K562 (cell line): ENCODE data around the gene CASP9. TPM values are rescaled to one million over a fixed set of nuclear protein-coding genes. Genes with fewer than 3 reads are reported as not detected.

Experiments used
- ATAC-seq: fragments of 200-7000 bp; cut with Tn5 transposase; 3 replicates; pipeline ENCODE4 v1.9.1; 2020; ENCODE audit warnings: moderate library complexity
- BruUV-seq: library from RNA; stranded (reverse); fragments of 400-500 nt; replicated peaks from 2 replicates; lab custom pipeline; 2021; lab: Mats Ljungman, UMichigan
- CTCF ChIA-PET: fragments of 300-600 bp; formaldehyde crosslinking; extraction: SDS; loops from one replicate; lab custom pipeline; 2021; ENCODE audit warnings: low intra/inter-chr PET ratio; lab: Yijun Ruan, JAX
- POLR2A ChIA-PET: fragments of 300-600, 350-650 bp; sonication (Branson Sonifier 250); formaldehyde crosslinking; extraction: SDS; loops from one replicate; lab custom pipeline; 2021; ENCODE audit warnings: antibody characterized with exemption, inconsistent platforms; lab: Yijun Ruan, JAX
- DNase-seq, 4 experiments: peaks; one replicate each; pipeline versions ENCODE4 v3.0.0 to v3.0.0-alpha.2; 2011 to 2018; ENCODE audit warnings: low spot score in 3 of 4, mixed read lengths in 3 of 4; ENCODE audit errors: extremely low read depth in 1 of 4
- FAIRE-seq: peaks from 2 replicates; lab custom pipeline; 2011; peaks lifted over from hg19 to GRCh38; lab: Jason Lieb, UNC
- H2AFZ ChIP-seq: 2 replicates; pipeline ENCODE4 v1.6.0; 2011; ENCODE audit warnings: low read depth, low read length, control low read depth, inconsistent platforms
- H3K27ac ChIP-seq: fragments of 200-600 bp; 3 replicates; pipeline ENCODE4 v1.8.0; 2011; ENCODE audit warnings: low read depth, mild to moderate bottlenecking, control low read depth, inconsistent platforms, low read length, moderate library complexity, mixed read lengths; ENCODE audit errors: extremely low read depth
- H3K27me3 ChIP-seq, 2 experiments: fragments of 300-600 bp in 1 of 2; 2 replicates in 1 of 2; 3 replicates in 1 of 2; pipeline versions ENCODE4 v1.6.0 to v1.8.0; 2011; ENCODE audit warnings: inconsistent platforms in 2 of 2, low read length in 2 of 2, mild to moderate bottlenecking in 1 of 2, mixed read lengths in 1 of 2, moderate library complexity in 1 of 2; ENCODE audit not compliant: control insufficient read depth in 2 of 2, insufficient read depth in 2 of 2
- H3K36me3 ChIP-seq: fragments of 300-600 bp; 3 replicates; pipeline ENCODE4 v1.8.0; 2011; ENCODE audit warnings: mild to moderate bottlenecking, low read length, inconsistent platforms; ENCODE audit not compliant: control insufficient read depth, insufficient read depth
- H3K4me1 ChIP-seq, 2 experiments: fragments of 200-600 bp in 1 of 2; replicated peaks in 1 of 2; 2 replicates in 1 of 2; 3 replicates in 1 of 2; pipeline versions ENCODE4 v1.5.1 to v1.8.0; 2011; ENCODE audit warnings: inconsistent platforms in 2 of 2, low read length in 2 of 2, mild to moderate bottlenecking in 1 of 2, mixed read lengths in 1 of 2, moderate library complexity in 1 of 2; ENCODE audit not compliant: control insufficient read depth in 2 of 2, insufficient read depth in 2 of 2
- H3K4me2 ChIP-seq: 2 replicates; pipeline ENCODE4 v1.6.1; 2011; ENCODE audit warnings: low read length, control low read depth, inconsistent platforms, mixed read lengths; ENCODE audit not compliant: insufficient read depth
- H3K4me3 ChIP-seq: fragments of 200-600 bp; sonication (generic), shearing (Covaris generic); 2 replicates; pipeline ENCODE4 v1.5.1; 2016; ENCODE audit warnings: control low read depth, inconsistent platforms
- H3K79me2 ChIP-seq: fragments of 200-600 bp; 3 replicates; pipeline ENCODE4 v1.8.0; 2011; ENCODE audit warnings: low read length, inconsistent platforms; ENCODE audit not compliant: control insufficient read depth, insufficient read depth
- H3K9ac ChIP-seq, 2 experiments: 2 replicates each; pipeline versions ENCODE4 v1.6.0 to v1.6.1; 2011; ENCODE audit warnings: low read depth in 2 of 2, low read length in 2 of 2, control low read depth in 1 of 2, inconsistent platforms in 1 of 2, mild to moderate bottlenecking in 1 of 2, mixed read lengths in 1 of 2; ENCODE audit not compliant: insufficient read depth in 1 of 2
- H3K9me1 ChIP-seq: one replicate; pipeline ENCODE4 v1.6.0; 2011; ENCODE audit warnings: inconsistent platforms, mild to moderate bottlenecking, low read length, moderate library complexity; ENCODE audit not compliant: control insufficient read depth, insufficient read depth
- H3K9me3 ChIP-seq: replicated peaks from 2 replicates; pipeline ENCODE4 v1.5.1; 2011; ENCODE audit warnings: low read depth, low read length, inconsistent platforms; ENCODE audit not compliant: control insufficient read depth, insufficient read depth
- H4K20me1 ChIP-seq: replicated peaks from 2 replicates; pipeline ENCODE4 v1.6.1; 2011; ENCODE audit warnings: low read length, inconsistent platforms, mixed read lengths; ENCODE audit not compliant: control insufficient read depth, insufficient read depth
- ADNP ChIP-seq: fragments of 200-800 bp; sonication (Bioruptor generic); IDR thresholded peaks from 2 replicates; pipeline ENCODE4 v1.6.1; 2016; ENCODE audit warnings: missing genetic modification characterization, missing compliant biosample characterization
- ARID1B ChIP-seq: fragments of 450-650 bp; IDR thresholded peaks from 2 replicates; pipeline ENCODE4 v1.6.1; 2016; ENCODE audit warnings: antibody characterized with exemption, mild to moderate bottlenecking, inconsistent platforms
- CBFA2T3 ChIP-seq: fragments of 450-650 bp; IDR thresholded peaks from 2 replicates; pipeline ENCODE4 v1.6.1; 2017
- EP300 ChIP-seq: IDR thresholded peaks from 2 replicates; pipeline ENCODE4 v1.6.1; 2012; ENCODE audit warnings: low read length, improper control_type of control experiment
- KHSRP ChIP-seq: fragments of 450-650 bp; IDR thresholded peaks from 2 replicates; pipeline ENCODE4 v1.6.1; 2017
- MTA2 ChIP-seq: fragments of 450-650 bp; IDR thresholded peaks from 2 replicates; pipeline ENCODE4 v1.6.1; 2016; ENCODE audit warnings: low read depth
- NFE2L1 ChIP-seq: fragments of 450-650 bp; IDR thresholded peaks from 2 replicates; pipeline ENCODE4 v1.6.1; 2016; ENCODE audit warnings: missing genetic modification characterization, low read depth, mild to moderate bottlenecking, missing compliant biosample characterization, moderate library complexity, borderline replicate concordance
- RCOR1 ChIP-seq, 2 experiments: IDR thresholded peaks; 2 replicates each; pipeline ENCODE4 v1.6.1; 2012; ENCODE audit warnings: low read depth in 2 of 2, low read length in 2 of 2, borderline replicate concordance in 1 of 2, improper control_type of control experiment in 1 of 2
- SMARCE1 ChIP-seq: fragments of 450-650 bp; IDR thresholded peaks from 2 replicates; pipeline ENCODE4 v1.7.1; 2016; ENCODE audit warnings: mild to moderate bottlenecking
- TAL1 ChIP-seq: fragments of 450-650 bp; IDR thresholded peaks from 2 replicates; pipeline ENCODE4 v1.6.1; 2016; ENCODE audit warnings: mild to moderate bottlenecking
- TCF3 ChIP-seq: sonication (generic); formaldehyde crosslinking; IDR thresholded peaks from 2 replicates; pipeline ENCODE4 v1.4.0; 2020; ENCODE audit warnings: mild to moderate bottlenecking, missing genetic modification reagents
- TEAD4 ChIP-seq, 2 experiments: sonication (generic) in 1 of 2; formaldehyde crosslinking in 1 of 2; IDR thresholded peaks; 2 replicates each; pipeline versions ENCODE4 v1.6.1 to v1.8.0; 2012 to 2022; ENCODE audit warnings: borderline replicate concordance in 1 of 2, inconsistent platforms in 1 of 2, low read length in 1 of 2, mild to moderate bottlenecking in 1 of 2, missing genetic modification reagents in 1 of 2
- ZNF41 ChIP-seq: fragments of 250-450 bp; sonication (Bioruptor Pico); conservative IDR thresholded peaks from 2 replicates; pipeline ENCODE4 v1.4.0; 2020; ENCODE audit warnings: mild to moderate bottlenecking
- ZNF695 ChIP-seq: fragments of 450-650 bp; formaldehyde crosslinking; IDR thresholded peaks from 2 replicates; pipeline ENCODE4 v1.4.0; 2020; ENCODE audit warnings: mild to moderate bottlenecking, moderate library complexity
- WGBS: fragments of 100-300 bp; shearing (Covaris generic); methylation state at CpG from one replicate; pipeline ENCODE4 v1.1.6; 2016; ENCODE audit warnings: low coverage, mixed read lengths; ENCODE audit not compliant: insufficient coverage; ENCODE audit errors: missing lambda C conversion rate; 5-methylcytosine and 5-hydroxymethylcytosine counted together
- in situ Hi-C: fragments of 300-500 bp; cut with MboI; formaldehyde crosslinking; loops from 4 replicates; pipeline ENCODE4 v1.15.0; 2018; ENCODE audit warnings: inconsistent platforms, mixed read lengths
- intact Hi-C: fragments of 100-400 bp; cut with micrococcal nuclease; formaldehyde crosslinking; loops from 2 replicates; pipeline ENCODE4 v1.14.2; 2022
- polyA plus RNA-seq, 8 experiments: library from polyadenylated mRNA; depleted of rRNA in 4 of 8; stranded (reverse) in 5 of 8; unstranded in 3 of 8; fragments of >200 nt; fragmentation: Nextera tagmentation in 2 of 8; fragmentation: Illumina TruSeq in 1 of 8; extraction: Ambion mirVana in 2 of 8; extraction: Trizol in 1 of 8; gene quantifications; 2 replicates each; pipeline versions ENCODE4 v1.2.1 to v1.2.3, GENCODE V29; 2011 to 2014; ENCODE audit warnings: inconsistent platforms in 1 of 8, missing spikeins in 1 of 8
- total RNA-seq, 7 experiments: library from RNA; depleted of rRNA in 6 of 7; stranded (reverse); fragments of >200 nt in 6 of 7; fragmentation: Illumina TruSeq in 2 of 7; extraction: Trizol in 2 of 7; gene quantifications; 2 replicates each; pipeline versions ENCODE4 v1.2.1 to v1.2.3, GENCODE V29; 2011 to 2021; ENCODE audit warnings: low replicate concordance in 1 of 7
- TF ChIP-seq, protein P1 (sequence below): fragments of 450-650 bp; IDR thresholded peaks from 2 replicates; pipeline ENCODE4 v1.6.1; 2018; ENCODE audit not compliant: partially characterized antibody
- TF ChIP-seq, protein P2 (sequence below): fragments of 200-800 bp; sonication (Bioruptor generic); IDR thresholded peaks from 2 replicates; pipeline ENCODE4 v1.6.1; 2017; ENCODE audit warnings: missing genetic modification characterization, missing compliant biosample characterization

CASP9 gene
- total and polyA plus RNA-seq, 9 of the 15 experiments (the other 6 are each of a cell fraction or from before 2014, with no cell fraction given) = 10.8 to 54.1 (median 30.7) TPM

GRCh38 chr1:15475752-15476314 lies 48.2 kb downstream of the CASP9 start, which contains the start of gene CELA2B:
Gene CELA2B (plus strand): TSS chr1:15476104. CDS start chr1:15476126, 22 bp downstream.
- no peaks in the 10 kb centered on the region for H4K20me1 ChIP-seq
- no peaks in the 10 kb centered on the region for H3K79me2 ChIP-seq
- no peaks in the 10 kb centered on the region for H3K27me3 ChIP-seq
- WGBS = 11% methylated on average over 5 of the region's 5 CpGs
- DNase-seq = peak in 1 of 4 experiments; percentile 18
- intact Hi-C loops (no loop called here), in situ Hi-C loops (no loop called here)
- no peak within 1 kb of the TSS for H3K27ac ChIP-seq
- peak; percentile 35; the same call in 2 of the 3 replicates for ATAC-seq
- no peak within 1 kb of the TSS for H3K4me3 ChIP-seq
- H2AFZ ChIP-seq = no peak within 1 kb of the TSS
- H3K4me1 ChIP-seq = peaks cover 5 to 6% of the 10 kb centered on the region in 2 experiments; a peak in 3 of 5 replicates
- H3K9ac ChIP-seq = peak within 1 kb of the TSS in 1 of 2 experiments; percentile 17; a peak in 1 of 4 replicates
- no peak within 1 kb of the TSS; the same call in 1 of the 2 replicates for H3K4me2 ChIP-seq
- BruUV-seq = no TSS peak
- CTCF ChIA-PET = no interaction called here
- H3K9me3 ChIP-seq = no peaks in the 10 kb centered on the region
- no peaks in the 10 kb centered on the region for H3K36me3 ChIP-seq
- peak; percentile 57 for FAIRE-seq
- POLR2A ChIA-PET = no interaction called here
- no peaks in the 10 kb centered on the region for H3K9me1 ChIP-seq
- peak; percentile 45; the same call in 1 of the 2 replicates for TF ChIP-seq EP300
- peak; percentile 59 for TF ChIP-seq TAL1
- TF ChIP-seq, protein P1, sequence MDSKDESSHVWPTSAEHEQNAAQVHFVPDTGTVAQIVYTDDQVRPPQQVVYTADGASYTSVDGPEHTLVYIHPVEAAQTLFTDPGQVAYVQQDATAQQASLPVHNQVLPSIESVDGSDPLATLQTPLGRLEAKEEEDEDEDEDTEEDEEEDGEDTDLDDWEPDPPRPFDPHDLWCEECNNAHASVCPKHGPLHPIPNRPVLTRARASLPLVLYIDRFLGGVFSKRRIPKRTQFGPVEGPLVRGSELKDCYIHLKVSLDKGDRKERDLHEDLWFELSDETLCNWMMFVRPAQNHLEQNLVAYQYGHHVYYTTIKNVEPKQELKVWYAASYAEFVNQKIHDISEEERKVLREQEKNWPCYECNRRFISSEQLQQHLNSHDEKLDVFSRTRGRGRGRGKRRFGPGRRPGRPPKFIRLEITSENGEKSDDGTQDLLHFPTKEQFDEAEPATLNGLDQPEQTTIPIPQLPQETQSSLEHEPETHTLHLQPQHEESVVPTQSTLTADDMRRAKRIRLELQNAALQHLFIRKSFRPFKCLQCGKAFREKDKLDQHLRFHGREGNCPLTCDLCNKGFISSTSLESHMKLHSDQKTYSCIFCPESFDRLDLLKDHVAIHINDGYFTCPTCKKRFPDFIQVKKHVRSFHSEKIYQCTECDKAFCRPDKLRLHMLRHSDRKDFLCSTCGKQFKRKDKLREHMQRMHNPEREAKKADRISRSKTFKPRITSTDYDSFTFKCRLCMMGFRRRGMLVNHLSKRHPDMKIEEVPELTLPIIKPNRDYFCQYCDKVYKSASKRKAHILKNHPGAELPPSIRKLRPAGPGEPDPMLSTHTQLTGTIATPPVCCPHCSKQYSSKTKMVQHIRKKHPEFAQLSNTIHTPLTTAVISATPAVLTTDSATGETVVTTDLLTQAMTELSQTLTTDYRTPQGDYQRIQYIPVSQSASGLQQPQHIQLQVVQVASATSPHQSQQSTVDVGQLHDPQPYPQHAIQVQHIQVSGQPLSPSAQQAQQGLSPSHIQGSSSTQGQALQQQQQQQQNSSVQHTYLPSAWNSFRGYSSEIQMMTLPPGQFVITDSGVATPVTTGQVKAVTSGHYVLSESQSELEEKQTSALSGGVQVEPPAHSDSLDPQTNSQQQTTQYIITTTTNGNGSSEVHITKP = peak; percentile 20
- TF ChIP-seq ADNP = peak; percentile 81
- TF ChIP-seq MTA2 = peak; percentile 60
- TF ChIP-seq KHSRP = 0 out of 2 replicates have a peak, but pooled peaks have one; percentile 19
- no peak for TF ChIP-seq ZNF41 (CRISPR knock-in tag)
- TF ChIP-seq NFE2L1 (tag) = no peak
- peak; percentile 52 for TF ChIP-seq TCF3
- peak; percentile 37; the same call in 1 of the 2 replicates for TF ChIP-seq SMARCE1
- peak; percentile 47; the same call in 1 of the 2 replicates for TF ChIP-seq TEAD4 (IDR thresholded peaks at IDR 0.05; ENCODE audit: low read length)
- TF ChIP-seq TEAD4 (CRISPR knock-in tag; IDR thresholded peaks at IDR 0.05; ENCODE audit: borderline replicate concordance) = no peak
- no peak for TF ChIP-seq ZNF695
- TF ChIP-seq ARID1B = peak; percentile 75
- TF ChIP-seq, protein P2, sequence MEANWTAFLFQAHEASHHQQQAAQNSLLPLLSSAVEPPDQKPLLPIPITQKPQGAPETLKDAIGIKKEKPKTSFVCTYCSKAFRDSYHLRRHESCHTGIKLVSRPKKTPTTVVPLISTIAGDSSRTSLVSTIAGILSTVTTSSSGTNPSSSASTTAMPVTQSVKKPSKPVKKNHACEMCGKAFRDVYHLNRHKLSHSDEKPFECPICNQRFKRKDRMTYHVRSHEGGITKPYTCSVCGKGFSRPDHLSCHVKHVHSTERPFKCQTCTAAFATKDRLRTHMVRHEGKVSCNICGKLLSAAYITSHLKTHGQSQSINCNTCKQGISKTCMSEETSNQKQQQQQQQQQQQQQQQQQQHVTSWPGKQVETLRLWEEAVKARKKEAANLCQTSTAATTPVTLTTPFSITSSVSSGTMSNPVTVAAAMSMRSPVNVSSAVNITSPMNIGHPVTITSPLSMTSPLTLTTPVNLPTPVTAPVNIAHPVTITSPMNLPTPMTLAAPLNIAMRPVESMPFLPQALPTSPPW = peak; percentile 23; the same call in 1 of the 2 replicates
- 0 out of 4 replicates have a peak, but pooled peaks of 1 of the 2 experiments have one; percentile 25 for TF ChIP-seq RCOR1 (IDR thresholded peaks at IDR 0.05; ENCODE audit: borderline replicate concordance in 1 of 2, low read depth in 2 of 2, low read length in 2 of 2)
- TF ChIP-seq CBFA2T3 = peak; percentile 32; the same call in 1 of the 2 replicates
